ENCODE results near the gene SEMA3F.

DNA sequence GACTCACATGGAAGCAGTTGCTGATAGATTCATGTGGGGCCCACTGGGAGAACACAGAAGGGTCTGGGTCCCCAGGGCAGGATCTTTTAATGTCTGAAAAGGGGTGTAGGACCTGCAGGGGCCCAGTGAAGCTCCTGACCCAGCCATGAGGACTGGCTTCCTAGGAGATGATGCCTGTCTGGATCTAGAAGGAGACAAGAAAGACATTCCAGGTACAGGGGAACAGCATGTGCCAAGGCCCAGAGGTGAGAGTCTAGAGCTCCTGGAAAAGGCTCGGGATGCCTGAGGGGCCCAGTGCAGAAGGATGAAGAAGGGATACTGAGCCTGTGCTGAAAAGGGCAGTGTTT, 4.7 kb upstream of the SEMA3F start:
- TF ChIP-seq POLR2AphosphoS5 (IDR thresholded peaks at IDR 0.05; ENCODE audit: low read depth, low read length) (no peak), POLR2A (IDR thresholded peaks at IDR 0.05; ENCODE audit: low read depth, low read length) (no peak)

Data from GM12891 (cell line).